C4-2B (cell line): ENCODE measurements around the gene LRRC30.

Experiments
- CTCF ChIP-seq: fragments of 450-650 bp; conservative IDR thresholded peaks from 2 replicates; pipeline ENCODE4 v1.5.1; 2017; ENCODE audit warnings: mild to moderate bottlenecking
- ZFX ChIP-seq: fragments of 450-650 bp; IDR thresholded peaks from 2 replicates; pipeline ENCODE4 v1.6.1; 2017

- TF ChIP-seq CTCF, result no peak
- TF ChIP-seq ZFX, result no peak
Measured at GRCh38 chr18:7255643-7256042, 24.8 kb downstream of the LRRC30 start.
